NCI-H460 (cell line): Measurements from ENCODE around the gene ACTL7B. TPM values are rescaled to one million over a fixed set of nuclear protein-coding genes. Genes with fewer than 3 reads are reported as not detected.

Experiments used
- DNase-seq: peaks from one replicate; pipeline ENCODE4 v3.0.0-alpha.2; 2016; ENCODE audit warnings: low read depth; ENCODE audit errors: extremely low read depth
- small RNA-seq, 2 experiments: library from RNA; depleted of rRNA; stranded (forward); fragments of <200 nt; gene quantifications; one replicate each; pipeline ENCODE3, GENCODE V24; 2014
- total RNA-seq: library from RNA; depleted of rRNA; stranded (reverse); fragments of >200 nt; shearing (Covaris generic); gene quantifications from 2 replicates; pipeline ENCODE4 v1.2.3, GENCODE V29; 2014; rRNA removed

The ACTL7B gene
- total RNA-seq, 1 experiment from 2014 or later: not detected

- no peak for DNase-seq
These were observed 46.5 kb downstream of the ACTL7B start for GRCh38 chr9:108809269-108809668.

Small RNA genes lying within 50 kb of the gene (small RNA-seq; reads per million reads assigned to genes)
- gene AL359692.1: 0 reads per million in 2 experiments

Other genes with a start within 250 kb of the ACTL7B start
- not detected in 2 replicates for gene ACTL7A, start 6.3 kb upstream of the ACTL7B start, total RNA-seq
- gene ELP1, start 78.1 kb upstream of the ACTL7B start, total RNA-seq: 45.6 and 47.3 TPM in 2 replicates
- gene ABITRAM, start 78.4 kb upstream of the ACTL7B start, total RNA-seq: 18.0 and 23.3 TPM in 2 replicates
- 309 and 319 TPM in 2 replicates for gene CTNNAL1, start 157.5 kb upstream of the ACTL7B start, total RNA-seq